Heart left ventricle (tissue), 16 donors: ENCODE measurements around the gene KIF12. TPM values are rescaled to one million over a fixed set of nuclear protein-coding genes. Genes with fewer than 3 reads are reported as not detected.
A peak's percentile ranks its signal among the peaks of the same experiment; 100 is the strongest.

Experiments
- ATAC-seq, 4 donors: fragments of 200-7000 bp; cut with Tn5 transposase; one replicate each; pipeline ENCODE4 v1.9.1; 2020 to 2022; ENCODE audit warnings: moderate library complexity in 4 of 4, mild to moderate bottlenecking in 3 of 4, moderate number of reproducible peaks in 1 of 4
- DNase-seq, 5 donors: peaks; one replicate each; pipeline ENCODE4 v3.0.0-alpha.2; 2020
- H3K27ac ChIP-seq, 12 donors: fragments of 200-600 bp; sonication (generic) in 4 of 12; one replicate each; pipeline versions ENCODE4 v1.5.0 to v1.8.0; 2016 to 2022; ENCODE audit warnings: mild to moderate bottlenecking in 2 of 12
- H3K27me3 ChIP-seq, 9 donors: fragments of 200-600 bp; sonication (generic) in 2 of 9; one replicate each; pipeline versions ENCODE4 v1.5.1 to v1.8.0; 2016 to 2022; ENCODE audit warnings: mild to moderate bottlenecking in 3 of 9
- H3K36me3 ChIP-seq, 9 donors: fragments of 200-600 bp; sonication (generic) in 2 of 9; one replicate each; pipeline versions ENCODE4 v1.5.0 to v1.8.0; 2018 to 2022; ENCODE audit warnings: mild to moderate bottlenecking in 2 of 9
- H3K4me1 ChIP-seq, 12 donors: fragments of 200-600 bp; sonication (generic) in 4 of 12; one replicate each; pipeline versions ENCODE4 v1.5.0 to v1.8.0; 2016 to 2022; ENCODE audit warnings: mild to moderate bottlenecking in 3 of 12
- H3K4me3 ChIP-seq, 12 donors: fragments of 200-600 bp; sonication (generic) in 4 of 12; one replicate each; pipeline versions ENCODE4 v1.5.0 to v1.8.0; 2017 to 2022; ENCODE audit warnings: mild to moderate bottlenecking in 9 of 12, moderate library complexity in 4 of 12
- H3K9me3 ChIP-seq, 12 donors: fragments of 200-600 bp; sonication (generic) in 4 of 12; one replicate each; pipeline versions ENCODE4 v1.5.0 to v1.8.0; 2016 to 2022; ENCODE audit warnings: mild to moderate bottlenecking in 1 of 12
- CTCF ChIP-seq, 12 donors: fragments of 200-600 bp; sonication (generic) in 4 of 12; IDR thresholded peaks; one replicate each; pipeline versions ENCODE4 v1.5.0 to v1.8.0; 2018 to 2022; ENCODE audit warnings: antibody characterized with exemption in 12 of 12, mild to moderate bottlenecking in 5 of 12
- POLR2A ChIP-seq, 2 donors: fragments of 450-650 bp; IDR thresholded peaks; one replicate each; pipeline ENCODE4 v1.6.1; 2017; ENCODE audit warnings: antibody characterized with exemption in 2 of 2, mild to moderate bottlenecking in 2 of 2, moderate library complexity in 2 of 2
- WGBS, 4 donors: extraction: QIAGEN DNeasy Blood & Tissue Kit in 2 of 4; methylation state at CpG; one replicate each; pipeline versions ENCODE4 v1.1.5 to v1.1.7; 2013 to 2018; 5-methylcytosine and 5-hydroxymethylcytosine counted together
- intact Hi-C, 10 donors: fragments of 100-400 bp; cut with DNase I; formaldehyde crosslinking; loops; one replicate each; pipeline versions ENCODE4 v1.11.1 to v1.14.2; 2022
- polyA plus RNA-seq, 2 donors: library from polyadenylated mRNA; stranded (reverse); fragments of 200-250 nt; gene quantifications; one replicate each; pipeline ENCODE4 v1.2.3, GENCODE V29; 2013
- total RNA-seq, 9 donors: library from RNA; depleted of rRNA in 2 of 9; stranded (reverse); fragments of >200 nt in 2 of 9; fragmentation: NEBNext Ultra II Directional in 3 of 9; extraction: Animal tissue kit (Norgen Biotek cat#: 25700) in 3 of 9; gene quantifications; one replicate each; pipeline versions ENCODE4 v1.1.0 to v1.2.4, GENCODE V29; 2016 to 2023
- donor health status: ischemic (EF 13 %, LVEDD 7.1; RV severe dilation, severe dysfunction).
- donor health status: healthy with polysubstance abuse.
- donor health status: DM: no; HTN: yes; CAD: no.
- donor health status: DM: no; HTN: no; CAD: no.
- donor health status: ischemic (EF 25% LVEDD 6.9; RV normal size, moderate dysfunction).
- donor health status: ischemic (EF 25% LVEDD 5.7; RV mildly dilated, moderate dysfunction).
- donor health status: healthy.
- donor health status: DM: yes; HTN: yes; CAD: no.
- donor health status: ischemic (EF 35%, LVEDD 5.7; RV mildly dilated, moderate dysfunction).
- donor health status: nonischemic (EF 11% LVEDD 7.7; RV severe dilation, severe dysfunction).
- donor health status: DM: yes; HTN: yes; CAD: no.
- donor health status: PGD.
- donor health status: ischemic (EF 29% LVEDD 5.4; RV normal size, mild dysfunction).
- donor health status: nonischemic (EF 23%, LVEDD 6.1; RV moderate dilation, normal function).

The KIF12 gene
- total and polyA plus RNA-seq, 11 donors = 0.08 to 0.21 TPM; not detected in 9

DNA sequence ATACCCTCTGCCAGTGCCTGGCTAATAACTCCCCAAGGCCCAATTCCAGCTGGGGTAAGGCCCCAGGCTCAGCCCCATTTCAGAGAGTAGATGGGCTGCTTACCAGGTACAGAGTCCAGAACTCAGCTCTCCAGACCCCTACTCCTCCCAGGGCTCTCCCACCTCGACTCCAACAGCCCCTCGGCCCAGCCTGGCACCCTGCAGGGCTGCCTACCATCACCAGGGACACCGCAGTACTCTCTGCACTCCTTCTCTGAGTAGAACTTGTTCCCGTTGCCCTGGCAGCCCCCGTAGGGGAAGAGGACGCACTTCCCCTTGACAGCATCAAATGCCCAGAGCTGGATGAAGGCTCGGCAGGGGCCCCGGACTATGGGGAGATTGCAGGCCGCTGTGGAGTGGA, 38.4 kb downstream of the KIF12 start:
- Histone ChIP-seq H3K4me3 (no peak overlapping the region), H3K9me3 (peaks cover 0 to 5% (median 0%) of the 10 kb centered on the region in 12 donors), H3K27me3 (peaks cover 0 to 5% (median 0%) of the 10 kb centered on the region in 9 donors), H3K4me1 (peaks cover 0 to 17% (median 5%) of the 10 kb centered on the region in 12 donors), H3K27ac (no peak overlapping the region), H3K36me3 (no peaks in the 10 kb centered on the region)
- ATAC-seq (no peak), DNase-seq (no peak)
- intact Hi-C loops = loop anchor here in 1 of 10 donors (10.0 kb wide), 1 partner anchor 56 kb away; no protein-coding TSS in a partner anchor
- 67 to 80% (median 71%) methylated on average over 9 of the region's 9 CpGs for WGBS, 4 donors
- TF ChIP-seq POLR2A (IDR thresholded peaks at IDR 0.05) = no peak
- no peak for TF ChIP-seq CTCF (IDR thresholded peaks at IDR 0.05)

DNA sequence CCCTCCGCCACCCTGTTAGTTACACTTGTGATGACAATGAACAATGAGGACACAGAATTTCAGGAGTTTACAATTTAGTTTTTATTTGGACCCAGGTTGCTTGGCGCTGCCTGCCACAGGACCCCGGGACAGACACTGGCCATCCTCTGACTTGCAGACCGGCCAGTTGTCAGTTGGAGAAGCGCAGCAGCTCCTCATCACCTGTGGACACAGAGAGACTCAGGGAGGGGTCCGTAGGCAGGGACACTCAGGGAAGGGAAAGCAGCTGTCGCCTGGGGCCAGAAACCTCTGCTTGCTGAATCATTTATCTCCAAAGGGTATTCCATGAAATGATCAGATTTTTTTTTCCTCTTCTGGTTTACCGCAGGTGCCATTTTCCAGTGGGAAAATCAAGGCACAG, 39.0 kb downstream of the KIF12 start:
- peaks cover 0 to 5% (median 0%) of the 10 kb centered on the region in 9 donors for H3K27me3 ChIP-seq
- H3K36me3 ChIP-seq = no peaks in the 10 kb centered on the region
- no peak overlapping the region for H3K4me3 ChIP-seq
- peaks cover 0 to 17% (median 5%) of the 10 kb centered on the region in 12 donors for H3K4me1 ChIP-seq
- no peak for ATAC-seq
- H3K9me3 ChIP-seq = peaks cover 0 to 5% (median 0%) of the 10 kb centered on the region in 12 donors
- intact Hi-C loops = loop anchor here in 1 of 10 donors (10.0 kb wide), 1 partner anchor 55 kb away; no protein-coding TSS in a partner anchor
- no peak for DNase-seq
- TF ChIP-seq POLR2A (IDR thresholded peaks at IDR 0.05) = no peak
- TF ChIP-seq CTCF (IDR thresholded peaks at IDR 0.05) = no peak
- H3K27ac ChIP-seq = no peak overlapping the region
- 84 to 94% (median 90%) methylated on average over 8 of the region's 8 CpGs for WGBS, 4 donors

DNA sequence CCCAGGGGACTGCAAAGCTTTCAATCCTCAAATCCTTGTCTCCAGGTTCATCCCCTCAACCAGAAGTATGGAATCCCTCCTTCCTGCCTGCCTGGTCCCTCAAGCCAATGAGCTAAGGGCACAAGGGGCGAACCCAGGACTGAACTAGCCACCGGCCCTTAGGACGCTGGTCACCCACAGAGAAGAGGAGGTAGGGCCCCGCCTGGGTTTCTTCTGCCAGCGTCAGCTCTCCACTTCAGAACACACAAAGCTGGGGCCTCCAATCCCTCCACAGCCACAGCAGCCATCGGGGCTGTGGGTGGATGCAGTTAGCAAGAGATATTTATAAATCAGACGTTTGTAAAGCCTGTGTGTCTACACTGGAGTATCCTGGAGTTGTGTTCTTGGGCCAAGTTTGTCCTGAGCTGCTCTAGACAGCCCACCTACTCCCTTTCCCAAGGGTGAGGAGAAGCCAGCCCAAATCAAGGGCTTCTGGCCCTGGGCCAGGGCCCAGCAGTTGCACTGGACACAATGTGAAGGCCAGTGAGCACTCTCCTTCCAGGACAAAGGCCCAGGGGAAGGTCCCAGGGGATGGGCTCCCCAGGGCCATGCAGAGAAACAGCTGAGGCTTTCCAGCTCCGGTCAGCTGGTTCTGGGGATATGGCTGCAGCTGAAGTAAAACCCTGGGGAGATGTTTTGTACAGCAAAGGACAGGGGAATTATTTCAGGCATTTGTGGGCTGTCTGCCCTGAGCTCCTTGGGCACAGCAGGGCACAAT, 39.9 kb downstream of the KIF12 start:
- peaks cover 0 to 17% (median 5%) of the 10 kb centered on the region in 12 donors for H3K4me1 ChIP-seq
- peaks cover 0 to 5% (median 0%) of the 10 kb centered on the region in 12 donors for H3K9me3 ChIP-seq
- intact Hi-C loops = no loop called here
- DNase-seq = peak; percentile 38 to 79 (median 55)
- ATAC-seq = peak; percentile 47 to 84 (median 60)
- H3K27ac ChIP-seq = no peak overlapping the region
- TF ChIP-seq CTCF (IDR thresholded peaks at IDR 0.05) (no peak), POLR2A (IDR thresholded peaks at IDR 0.05) (no peak)
- H3K4me3 ChIP-seq = no peak overlapping the region
- 58 to 71% (median 64%) methylated on average over 5 to 8 of the region's 8 CpGs for whole genome bisulfite sequencing, 4 donors
- peaks cover 0 to 5% (median 0%) of the 10 kb centered on the region in 9 donors for H3K27me3 ChIP-seq
- no peaks in the 10 kb centered on the region for H3K36me3 ChIP-seq

- no peak overlapping the region for H3K27ac ChIP-seq
- TF ChIP-seq POLR2A (IDR thresholded peaks at IDR 0.05) = no peak
- ATAC-seq (peak in 1 of 4 donors; percentile 16), DNase-seq (no peak)
- intact Hi-C loops = no loop called here
- peaks cover 0 to 17% (median 5%) of the 10 kb centered on the region in 12 donors for H3K4me1 ChIP-seq
- H3K4me3 ChIP-seq = no peak overlapping the region
- 68 to 74% (median 69%) methylated on average over 4 of the region's 4 CpGs for WGBS, 4 donors
- H3K27me3 ChIP-seq = peaks cover 0 to 5% (median 0%) of the 10 kb centered on the region in 9 donors
- H3K9me3 ChIP-seq = peaks cover 0 to 1% (median 0%) of the 10 kb centered on the region in 12 donors
- H3K36me3 ChIP-seq = no peaks in the 10 kb centered on the region
Observed at GRCh38 chr9:114058688-114059046, 40.4 kb downstream of the KIF12 start.
